ENCODE measurements around the gene PCBP4.

GRCh38 chr3:51975852-51976549 lies 8.7 kb upstream of the PCBP4 start:
- no peak for TF ChIP-seq POLR2A (IDR thresholded peaks at IDR 0.05)
- TF ChIP-seq CTCF (IDR thresholded peaks at IDR 0.05), result peak in 1 of 6 experiments; percentile 9
